Measurements from ENCODE around the gene LRRC56.

The LRRC56 gene

GRCh38 chr11:490186-490929 is 47.0 kb upstream of the LRRC56 start:
- no peak for DNase-seq (ENCODE audit: low spot score)
- no peak for TF ChIP-seq CTCF (IDR thresholded peaks at IDR 0.05; ENCODE audit: extremely low read depth, missing control alignments)

- TF ChIP-seq CTCF (IDR thresholded peaks at IDR 0.05; ENCODE audit: extremely low read depth, missing control alignments) = no peak
These were observed 46.4 kb upstream of the LRRC56 start for GRCh38 chr11:490930-491260.

GRCh38 chr11:491358-491757 is 46.0 kb upstream of the LRRC56 start:
- DNase-seq (ENCODE audit: low spot score) = peak; percentile 9
- no peak for TF ChIP-seq CTCF (IDR thresholded peaks at IDR 0.05; ENCODE audit: extremely low read depth, missing control alignments)

More at GRCh38 chr11:490930-491260, 46.4 kb upstream of the LRRC56 start:
- peak; percentile 28 for DNase-seq (ENCODE audit: low spot score)

GRCh38 chr11:492427-493226 is 44.7 kb upstream of the LRRC56 start:
- DNase-seq (ENCODE audit: low spot score) = peak; percentile 36
- no peak for TF ChIP-seq CTCF (IDR thresholded peaks at IDR 0.05; ENCODE audit: extremely low read depth, missing control alignments)

GRCh38 chr11:494761-495536 is 42.4 kb upstream of the LRRC56 start:
- peak; percentile 34 for DNase-seq (ENCODE audit: low spot score)
- TF ChIP-seq CTCF (IDR thresholded peaks at IDR 0.05; ENCODE audit: extremely low read depth, missing control alignments) = no peak

GRCh38 chr11:495537-495931 is 41.8 kb upstream of the LRRC56 start:
- TF ChIP-seq CTCF (IDR thresholded peaks at IDR 0.05; ENCODE audit: extremely low read depth, missing control alignments) = no peak
- peak; percentile 12 for DNase-seq (ENCODE audit: low spot score)

Measured in GM20000 (cell line).